Esophagus squamous epithelium (tissue), 5 donors: Measurements from ENCODE around the gene THSD8. TPM values are rescaled to one million over a fixed set of nuclear protein-coding genes. Genes with fewer than 3 reads are reported as not detected.
"Not testable (repeated sequence)": the region's sequence is repeated elsewhere in the genome, so short reads cannot be mapped to it uniquely, and the experiment has no call there.

Experiments used
- DNase-seq: peaks from one replicate; lab custom pipeline; 2025; lab: John Stamatoyannopoulos, UW
- H3K27ac ChIP-seq, 4 donors: fragments of 200-600 bp; sonication (generic); one replicate each; pipeline ENCODE4 v1.5.1; 2016 to 2019; ENCODE audit warnings: mild to moderate bottlenecking in 1 of 4
- H3K27me3 ChIP-seq, 4 donors: fragments of 200-600 bp; sonication (generic); 1 replicate in 3 of 4; 2 replicates in 1 of 4; pipeline versions ENCODE4 v1.5.1 to v1.6.0; 2017 to 2021; ENCODE audit warnings: antibody characterized with exemption in 1 of 4
- H3K36me3 ChIP-seq, 3 donors: fragments of 200-600 bp; sonication (generic); one replicate each; pipeline ENCODE4 v1.5.1; 2016 to 2019
- H3K4me1 ChIP-seq, 3 donors: fragments of 200-600 bp; sonication (generic); one replicate each; pipeline ENCODE4 v1.5.1; 2017 to 2019
- H3K4me3 ChIP-seq, 4 donors: fragments of 200-600 bp; sonication (generic); 1 replicate in 3 of 4; 2 replicates in 1 of 4; pipeline ENCODE4 v1.5.1; 2016 to 2019; ENCODE audit warnings: mild to moderate bottlenecking in 2 of 4, moderate library complexity in 1 of 4
- H3K9me3 ChIP-seq, 3 donors: fragments of 200-600 bp; sonication (generic); one replicate each; pipeline ENCODE4 v1.5.1; 2016 to 2019
- POLR2A ChIP-seq, 4 donors: fragments of 450-650 bp; IDR thresholded peaks; one replicate each; pipeline ENCODE4 v1.6.1; 2017; ENCODE audit warnings: antibody characterized with exemption in 4 of 4, mild to moderate bottlenecking in 4 of 4, moderate library complexity in 3 of 4
- WGBS, 2 donors: methylation state at CpG; one replicate each; pipeline ENCODE4 v1.1.5; 2018; 5-methylcytosine and 5-hydroxymethylcytosine counted together
- intact Hi-C: fragments of 100-400 bp; cut with DNase I; formaldehyde crosslinking; loops from one replicate; pipeline ENCODE4 v1.15.0; 2022
- small RNA-seq, 4 donors: library from RNA; depleted of rRNA; stranded (forward); fragments of <200 nt; gene quantifications; one replicate each; pipeline ENCODE3, GENCODE V24; 2016
- total RNA-seq, 4 donors: library from RNA; depleted of rRNA; stranded (reverse); fragments of >200 nt; gene quantifications; one replicate each; pipeline ENCODE4 v1.1.0, GENCODE V29; 2016
- TF ChIP-seq, protein P1 (sequence below), 6 experiments: fragments of 450-650 bp in 4 of 6; fragments of 200-600 bp in 2 of 6; sonication (generic) in 2 of 6; IDR thresholded peaks; one replicate each; pipeline ENCODE4 v1.5.1; 2016 to 2019; ENCODE audit warnings: antibody characterized with exemption in 6 of 6, mild to moderate bottlenecking in 4 of 6, moderate library complexity in 4 of 6
- donor health status: DM: yes; HTN: yes; CAD: no.

THSD8 gene
- total RNA-seq, 4 donors from 2014 or later, result not detected

DNA sequence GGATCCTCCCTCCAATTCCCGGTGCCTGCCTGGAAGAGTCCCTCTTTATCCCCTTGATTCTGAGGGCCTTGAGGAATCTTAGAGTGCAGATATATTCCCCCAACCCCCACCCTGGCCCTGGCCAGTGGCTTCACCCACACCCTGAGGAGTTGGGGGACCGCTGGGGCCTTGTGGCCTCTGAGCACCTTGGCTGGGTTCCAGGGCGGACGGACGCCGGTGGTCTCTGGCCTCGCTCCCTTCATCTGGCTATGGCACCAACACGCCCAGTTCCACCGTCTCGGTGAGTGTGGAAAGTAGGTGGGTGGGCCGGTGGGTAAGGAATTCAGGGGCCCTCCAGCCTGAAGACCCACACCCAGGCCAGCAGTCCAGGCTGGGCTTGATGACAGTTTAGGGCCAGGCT, 41.5 kb downstream of the THSD8 start:
- intact Hi-C loops, result loop anchor here (5.0 kb wide), 1 partner anchor 71 kb away; no protein-coding TSS in a partner anchor

DNA sequence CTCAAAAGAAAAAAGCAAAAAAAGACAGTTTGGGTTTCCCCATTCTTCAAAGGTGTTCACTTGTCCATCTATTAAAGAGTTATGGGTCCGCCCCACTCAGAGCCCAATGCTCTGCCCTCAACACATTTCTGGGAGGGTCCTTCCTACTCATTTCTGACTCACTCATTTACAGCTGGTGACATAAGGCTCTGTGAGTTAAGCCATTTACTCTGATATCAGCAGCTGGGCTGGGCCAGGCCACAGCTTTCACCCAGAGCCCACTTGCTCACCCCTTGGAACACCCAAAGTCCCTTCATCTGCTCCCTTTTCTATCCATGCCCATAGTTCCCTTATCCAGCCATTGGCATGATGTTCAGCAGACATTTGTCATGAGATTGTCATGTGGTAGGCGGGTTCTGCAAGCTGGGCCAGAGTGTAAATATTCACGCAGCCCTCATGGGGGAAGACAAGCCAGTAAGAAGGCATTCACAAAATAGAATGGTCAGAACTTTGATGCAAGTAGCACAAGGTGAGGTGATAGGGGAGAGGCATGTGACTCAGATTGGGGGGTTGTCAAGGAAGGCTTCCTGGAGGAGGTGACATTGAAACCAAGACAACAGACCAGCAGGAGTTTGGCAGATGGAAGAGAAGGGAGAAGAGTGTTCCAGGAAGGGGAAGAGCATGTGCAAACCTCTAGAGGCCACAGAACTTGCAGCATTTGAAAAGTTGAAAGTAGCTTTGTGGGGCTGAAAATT, 42.3 kb downstream of the THSD8 start:
- Histone ChIP-seq H3K27me3 (peaks cover 0 to 80% (median 13%) of the 10 kb centered on the region in 4 donors), H3K4me1 (peaks cover 5 to 27% (median 15%) of the 10 kb centered on the region in 3 donors), H3K27ac (no peak overlapping the region), H3K9me3 (no peaks in the 10 kb centered on the region), H3K36me3 (no peaks in the 10 kb centered on the region), H3K4me3 (no peak overlapping the region)
- DNase-seq, result no peak
- intact Hi-C loops, result loop anchor here (5.0 kb wide), 1 partner anchor 72 kb away; no protein-coding TSS in a partner anchor
- TF ChIP-seq, protein P1, sequence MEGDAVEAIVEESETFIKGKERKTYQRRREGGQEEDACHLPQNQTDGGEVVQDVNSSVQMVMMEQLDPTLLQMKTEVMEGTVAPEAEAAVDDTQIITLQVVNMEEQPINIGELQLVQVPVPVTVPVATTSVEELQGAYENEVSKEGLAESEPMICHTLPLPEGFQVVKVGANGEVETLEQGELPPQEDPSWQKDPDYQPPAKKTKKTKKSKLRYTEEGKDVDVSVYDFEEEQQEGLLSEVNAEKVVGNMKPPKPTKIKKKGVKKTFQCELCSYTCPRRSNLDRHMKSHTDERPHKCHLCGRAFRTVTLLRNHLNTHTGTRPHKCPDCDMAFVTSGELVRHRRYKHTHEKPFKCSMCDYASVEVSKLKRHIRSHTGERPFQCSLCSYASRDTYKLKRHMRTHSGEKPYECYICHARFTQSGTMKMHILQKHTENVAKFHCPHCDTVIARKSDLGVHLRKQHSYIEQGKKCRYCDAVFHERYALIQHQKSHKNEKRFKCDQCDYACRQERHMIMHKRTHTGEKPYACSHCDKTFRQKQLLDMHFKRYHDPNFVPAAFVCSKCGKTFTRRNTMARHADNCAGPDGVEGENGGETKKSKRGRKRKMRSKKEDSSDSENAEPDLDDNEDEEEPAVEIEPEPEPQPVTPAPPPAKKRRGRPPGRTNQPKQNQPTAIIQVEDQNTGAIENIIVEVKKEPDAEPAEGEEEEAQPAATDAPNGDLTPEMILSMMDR (IDR thresholded peaks at IDR 0.05), result no peak
- TF ChIP-seq POLR2A (IDR thresholded peaks at IDR 0.05), result no peak
- WGBS, 2 donors, result 61 to 74% methylated on average over 3 of the region's 3 CpGs

More for the DNA sequence above, 41.5 kb downstream of the THSD8 start:
- H3K27me3 ChIP-seq, result peaks cover 0 to 89% (median 17%) of the 10 kb centered on the region in 4 donors
- DNase-seq, result no peak
- no peaks in the 10 kb centered on the region for H3K9me3 ChIP-seq
- no peak overlapping the region for H3K27ac ChIP-seq
- WGBS, 2 donors, result 80 to 96% methylated on average over 1 to 5 of the region's 11 CpGs
- no peaks in the 10 kb centered on the region for H3K36me3 ChIP-seq
- TF ChIP-seq, protein P1 (IDR thresholded peaks at IDR 0.05), result no peak
- TF ChIP-seq POLR2A (IDR thresholded peaks at IDR 0.05), result no peak
- peaks cover 12 to 35% (median 21%) of the 10 kb centered on the region in 3 donors for H3K4me1 ChIP-seq
- H3K4me3 ChIP-seq, result no peak overlapping the region

- H3K27ac ChIP-seq, H3K4me3 ChIP-seq, H3K9me3 ChIP-seq, intact Hi-C loops, DNase-seq, H3K36me3 ChIP-seq: not testable (repeated sequence)
- WGBS, 2 donors, result 77 to 80% methylated on average over 6 to 7 of the region's 7 CpGs
- Histone ChIP-seq H3K27me3 (peaks cover 0 to 56% (median 4%) of the 10 kb centered on the region in 4 donors), H3K4me1 (peaks cover 0 to 11% (median 9%) of the 10 kb centered on the region in 3 donors)
Observed at GRCh38 chr19:12846613-12847012, 44.7 kb downstream of the THSD8 start.

GRCh38 chr19:12847159-12848139, 45.6 kb downstream of the THSD8 start:
- intact Hi-C loops, result no loop called here
- H3K27me3 ChIP-seq, result peaks cover 0 to 47% (median 2%) of the 10 kb centered on the region in 4 donors
- peak overlapping the region in 2 of 4 donors; percentile 19 to 50 for H3K4me3 ChIP-seq
- peaks cover 0 to 11% (median 9%) of the 10 kb centered on the region in 3 donors for H3K4me1 ChIP-seq
- H3K27ac ChIP-seq, result no peak overlapping the region
- WGBS, 2 donors, result 22 to 29% methylated on average over 4 to 9 of the region's 69 CpGs
- no peak for TF ChIP-seq POLR2A (IDR thresholded peaks at IDR 0.05)
- TF ChIP-seq, protein P1 (IDR thresholded peaks at IDR 0.05), result peak; percentile 97 to 99 (median 99)
- no peaks in the 10 kb centered on the region for H3K36me3 ChIP-seq
- no peaks in the 10 kb centered on the region for H3K9me3 ChIP-seq
- DNase-seq, result no peak

Small RNAs within 50 kb of the gene (small RNA-seq; reads per million reads assigned to genes)
- 0 to 0.45 (median 0.20) reads per million in 4 donors for gene MIR5684
- 0 reads per million in 4 donors for gene MIR6794

Other genes starting within 250 kb of the THSD8 start
- 1 to 10 TPM; 2.5 to 6.7 (median 4.2) TPM for gene ZNF490, start 191.3 kb upstream of the THSD8 start, total RNA-seq
- 10 to 100 TPM in 3 of 4 donors, 1 to 10 TPM in 1; 8.6 to 19.5 (median 13.0) TPM for gene ZNF791, start 191.1 kb upstream of the THSD8 start, total RNA-seq
- gene MAN2B1, start 135.3 kb upstream of the THSD8 start, total RNA-seq, result 10 to 100 TPM; 25.5 to 55.5 (median 39.4) TPM
- gene WDR83, start 135.3 kb upstream of the THSD8 start, total RNA-seq, result 10 to 100 TPM in 1 of 4 donors, 1 to 10 TPM in 3; 4.0 to 16.7 (median 5.8) TPM
- gene DHPS, start 120.2 kb upstream of the THSD8 start, total RNA-seq, result 10 to 100 TPM; 45.3 to 93.5 (median 51.5) TPM
- gene GNG14, start 114.1 kb upstream of the THSD8 start, total RNA-seq, result not detected
- 10 to 100 TPM in 3 of 4 donors, 1 to 10 TPM in 1; 9.6 to 13.4 (median 11.9) TPM for gene FBXW9, start 105.4 kb upstream of the THSD8 start, total RNA-seq
- gene TNPO2, start 78.1 kb upstream of the THSD8 start, total RNA-seq, result 10 to 100 TPM; 25.5 to 57.8 (median 43.5) TPM
- 100 to 1,000 TPM; 258 to 302 (median 280) TPM for gene TRIR, start 67.4 kb upstream of the THSD8 start, total RNA-seq
- 10 to 100 TPM; 36.8 to 69.9 (median 51.2) TPM for gene GET3, start 64.6 kb upstream of the THSD8 start, total RNA-seq
- 1 to 10 TPM in 1 of 4 donors, under 1 TPM in 1, not detected in 2; 0.27 to 1.3 TPM for gene BEST2, start 50.3 kb upstream of the THSD8 start, total RNA-seq
- 10 to 100 TPM; 41.4 to 76.5 (median 61.6) TPM for gene HOOK2, start 26.5 kb upstream of the THSD8 start, total RNA-seq
- 100 to 1,000 TPM; 260 to 945 (median 388) TPM for gene JUNB, start 10.6 kb upstream of the THSD8 start, total RNA-seq
- gene PRDX2, start 269 bp upstream of the THSD8 start, total RNA-seq, result 100 to 1,000 TPM; 211 to 436 (median 345) TPM
- gene RNASEH2A, start 4.5 kb downstream of the THSD8 start, total RNA-seq, result 10 to 100 TPM in 3 of 4 donors, 1 to 10 TPM in 1; 7.1 to 19.2 (median 14.9) TPM
- gene RTBDN, start 32.5 kb downstream of the THSD8 start, total RNA-seq, result not detected
- under 1 TPM in 1 of 4 donors, not detected in 3; 0.42 TPM for gene MAST1, start 36.4 kb downstream of the THSD8 start, total RNA-seq
- 10 to 100 TPM; 12.3 to 27.9 (median 20.4) TPM for gene DNASE2, start 79.4 kb downstream of the THSD8 start, total RNA-seq
- gene KLF1, start 85.1 kb downstream of the THSD8 start, total RNA-seq, result not detected
- gene GCDH, start 89.1 kb downstream of the THSD8 start, total RNA-seq, result 10 to 100 TPM; 20.9 to 44.1 (median 34.9) TPM
- gene SYCE2, start 117.2 kb downstream of the THSD8 start, total RNA-seq, result 1 to 10 TPM in 1 of 4 donors, not detected in 3; 2.2 TPM
- 10 to 100 TPM; 47.7 to 53.8 (median 51.0) TPM for gene FARSA, start 131.6 kb downstream of the THSD8 start, total RNA-seq
- 100 to 1,000 TPM; 262 to 577 (median 513) TPM for gene CALR, start 136.5 kb downstream of the THSD8 start, total RNA-seq
- 10 to 100 TPM; 67.7 to 87.4 (median 82.4) TPM for gene RAD23A, start 143.8 kb downstream of the THSD8 start, total RNA-seq
- 10 to 100 TPM; 34.4 to 59.7 (median 44.9) TPM for gene GADD45GIP1, start 155.2 kb downstream of the THSD8 start, total RNA-seq
- gene DAND5, start 167.5 kb downstream of the THSD8 start, total RNA-seq, result not detected
- gene NFIX, start 193.4 kb downstream of the THSD8 start, total RNA-seq, result 10 to 100 TPM; 32.3 to 81.2 (median 51.6) TPM